AG08395 (cell line): ENCODE data around the gene OLAH.

Experiments
- DNase-seq: peaks from one replicate; pipeline ENCODE4 v3.0.0; 2012; ENCODE audit warnings: mixed read lengths, low spot score

Gene OLAH

GRCh38 chr10:15069230-15069629 is 25.5 kb downstream of the OLAH start:
- no peak for DNase-seq

- no peak for DNase-seq
Measured at GRCh38 chr10:15072358-15072757, 28.6 kb downstream of the OLAH start.

GRCh38 chr10:15075421-15075820 is 31.7 kb downstream of the OLAH start:
- DNase-seq, result no peak

- DNase-seq, result no peak
Measured at GRCh38 chr10:15083674-15084501, 40.1 kb downstream of the OLAH start.

GRCh38 chr10:15084502-15084922 is 40.8 kb downstream of the OLAH start:
- peak; percentile 81 for DNase-seq

GRCh38 chr10:15088428-15089261 is 44.9 kb downstream of the OLAH start, which contains the start of gene ACBD7:
ACBD7 (minus strand) TSS chr10:15088776; CDS start chr10:15088728, 48 bp downstream.
- DNase-seq, result peak; percentile 95

- DNase-seq, result no peak
Measured at GRCh38 chr10:15091418-15091817, 47.7 kb downstream of the OLAH start.

GRCh38 chr10:15092855-15093408 is 49.2 kb downstream of the OLAH start:
- no peak for DNase-seq

- no peak for DNase-seq
Measured at GRCh38 chr10:15096661-15097010, 52.9 kb downstream of the OLAH start.

- peak; percentile 100 for DNase-seq
Measured at GRCh38 chr10:15097011-15097812, 53.5 kb downstream of the OLAH start, which contains the start of gene RPP38. RPP38 (plus strand) TSS chr10:15097355; CDS start chr10:15103315, 5,960 bp downstream.

- DNase-seq, result no peak
Measured at GRCh38 chr10:15099886-15100285, 56.1 kb downstream of the OLAH start.

GRCh38 chr10:15103513-15103912 is 59.8 kb downstream of the OLAH start:
- DNase-seq, result no peak

GRCh38 chr10:15106352-15107013 is 62.7 kb downstream of the OLAH start:
- DNase-seq, result peak; percentile 73

GRCh38 chr10:15112657-15113056 is 68.9 kb downstream of the OLAH start:
- DNase-seq, result no peak

- DNase-seq, result no peak
Measured at GRCh38 chr10:15113766-15114165, 70.0 kb downstream of the OLAH start.

GRCh38 chr10:15116225-15116624 is 72.5 kb downstream of the OLAH start:
- DNase-seq, result no peak

- no peak for DNase-seq
Measured at GRCh38 chr10:15118615-15119014, 74.9 kb downstream of the OLAH start.

GRCh38 chr10:15120523-15120922 is 76.8 kb downstream of the OLAH start:
- peak; percentile 39 for DNase-seq

GRCh38 chr10:15121707-15122106 is 78.0 kb downstream of the OLAH start:
- no peak for DNase-seq

- no peak for DNase-seq
Measured at GRCh38 chr10:15122477-15123030, 78.8 kb downstream of the OLAH start.
